Kidney (tissue), 14 donors: ENCODE data around the gene RBM23. TPM values are rescaled to one million over a fixed set of nuclear protein-coding genes. Genes with fewer than 3 reads are reported as not detected.

Experiments
- DNase-seq, 5 donors: peaks; one replicate each; pipeline ENCODE4 v3.0.0-alpha.2; 2013 to 2020
- FAIRE-seq: peaks from 2 replicates; lab custom pipeline; 2012; peaks lifted over from hg19 to GRCh38; lab: Jason Lieb, UNC
- H3K27ac ChIP-seq, 2 donors: one replicate each; pipeline ENCODE4 v1.7.0; 2013; ENCODE audit warnings: low read depth in 2 of 2, low read length in 2 of 2, inconsistent platforms in 1 of 2
- H3K27me3 ChIP-seq: one replicate; pipeline ENCODE4 v1.7.1; 2013; ENCODE audit warnings: low read length, inconsistent platforms; ENCODE audit not compliant: control insufficient read depth, insufficient read depth
- H3K36me3 ChIP-seq, 3 donors: one replicate each; pipeline versions ENCODE4 v1.7.0 to v1.7.1; 2013; ENCODE audit warnings: low read length in 3 of 3, control low read depth in 1 of 3, inconsistent platforms in 1 of 3; ENCODE audit not compliant: insufficient read depth in 3 of 3, control insufficient read depth in 2 of 3
- H3K4me1 ChIP-seq, 3 donors: one replicate each; pipeline versions ENCODE4 v1.7.0 to v1.7.1; 2013; ENCODE audit warnings: low read length in 3 of 3, inconsistent platforms in 1 of 3, low read depth in 1 of 3; ENCODE audit not compliant: control insufficient read depth in 2 of 3, insufficient read depth in 2 of 3
- H3K4me3 ChIP-seq, 3 donors: one replicate each; pipeline versions ENCODE4 v1.7.0 to v1.8.1; 2013; ENCODE audit warnings: low read length in 3 of 3, control low read depth in 1 of 3, inconsistent platforms in 1 of 3
- H3K9ac ChIP-seq, 3 donors: one replicate each; pipeline versions ENCODE4 v1.7.0 to v1.7.1; 2013; ENCODE audit warnings: low read length in 3 of 3, control low read depth in 1 of 3, inconsistent platforms in 1 of 3
- H3K9me3 ChIP-seq, 3 donors: one replicate each; pipeline versions ENCODE4 v1.7.0 to v1.7.1; 2013; ENCODE audit warnings: low read length in 3 of 3, control low read depth in 1 of 3, inconsistent platforms in 1 of 3; ENCODE audit not compliant: control insufficient read depth in 2 of 3, insufficient read depth in 1 of 3
- intact Hi-C: fragments of 100-400 bp; cut with DNase I; formaldehyde crosslinking; loops from one replicate; pipeline ENCODE4 v1.11.1; 2022
- polyA plus RNA-seq: library from polyadenylated mRNA; stranded (reverse); fragments of 350-450 nt; fragmentation: Illumina TruSeq; extraction: RNeasy Lipid Tissue Mini Kit (QIAGEN cat#74804); gene quantifications from one replicate; pipeline ENCODE4 v1.2.3, GENCODE V29; 2014; ENCODE audit warnings: low read depth, low replicate concordance; ENCODE audit not compliant: insufficient read depth
- total RNA-seq: library from RNA; stranded (reverse); fragmentation: NEBNext Ultra II Directional; extraction: Animal tissue kit (Norgen Biotek cat#: 25700); gene quantifications from one replicate; pipeline ENCODE4 v1.2.1, GENCODE V29; 2021
- TF ChIP-seq, protein P1 (sequence below): IDR thresholded peaks from 3 replicates; pipeline ENCODE4 v1.5.1; 2012; ENCODE audit warnings: mild to moderate bottlenecking, moderate library complexity, borderline replicate concordance; ENCODE audit not compliant: insufficient read depth; ENCODE audit errors: extremely low read depth
- donor health status: control.
- donor health status: control.
- donor health status: control.
- donor health status: control.
- donor health status: control.
- donor health status: DM: yes; HTN: yes; CAD: no.
- donor health status: Normal renal cell carcinoma (clear cell type).

RBM23 gene
- total and polyA plus RNA-seq, 2 donors from 2014 or later, result 44.8 to 93.6 TPM

DNA sequence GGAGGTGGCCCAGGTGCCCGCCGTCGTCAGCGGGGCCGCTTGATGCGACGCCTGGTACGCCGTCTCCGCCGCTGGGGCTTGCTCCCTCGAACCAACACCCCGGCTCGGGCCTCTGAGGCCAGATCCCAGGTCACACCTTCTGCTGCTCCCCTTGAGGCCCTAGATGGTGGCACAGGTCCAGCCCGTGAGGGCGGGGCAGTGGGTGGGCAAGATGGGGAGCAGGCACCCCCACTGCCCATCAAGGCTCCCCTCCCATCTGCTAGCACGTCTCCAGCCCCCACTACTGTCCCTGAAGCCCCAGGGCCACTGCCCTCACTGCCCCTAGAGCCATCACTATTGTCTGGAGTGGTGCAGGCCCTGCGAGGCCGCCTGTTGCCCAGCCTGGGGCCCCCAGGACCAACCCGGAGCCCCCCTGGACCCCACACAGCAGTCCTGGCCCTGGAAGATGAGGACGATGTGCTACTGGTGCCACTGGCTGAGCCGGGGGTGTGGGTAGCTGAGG is 41.9 kb downstream of the RBM23 start:
- intact Hi-C loops, result no loop called here

DNA sequence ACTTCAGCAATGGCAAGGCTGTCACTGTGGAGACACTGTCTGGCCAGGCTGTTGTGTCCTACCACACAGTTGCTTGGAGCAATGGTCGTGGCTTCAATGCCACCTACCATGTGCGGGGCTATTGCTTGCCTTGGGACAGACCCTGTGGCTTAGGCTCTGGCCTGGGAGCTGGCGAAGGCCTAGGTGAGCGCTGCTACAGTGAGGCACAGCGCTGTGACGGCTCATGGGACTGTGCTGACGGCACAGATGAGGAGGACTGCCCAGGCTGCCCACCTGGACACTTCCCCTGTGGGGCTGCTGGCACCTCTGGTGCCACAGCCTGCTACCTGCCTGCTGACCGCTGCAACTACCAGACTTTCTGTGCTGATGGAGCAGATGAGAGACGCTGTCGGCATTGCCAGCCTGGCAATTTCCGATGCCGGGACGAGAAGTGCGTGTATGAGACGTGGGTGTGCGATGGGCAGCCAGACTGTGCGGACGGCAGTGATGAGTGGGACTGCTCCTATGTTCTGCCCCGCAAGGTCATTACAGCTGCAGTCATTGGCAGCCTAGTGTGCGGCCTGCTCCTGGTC is 43.1 kb downstream of the RBM23 start:
- no peaks in the 10 kb centered on the region for H3K27me3 ChIP-seq
- no peak for FAIRE-seq
- intact Hi-C loops, result no loop called here
- no peak overlapping the region for H3K4me3 ChIP-seq
- TF ChIP-seq, protein P1, sequence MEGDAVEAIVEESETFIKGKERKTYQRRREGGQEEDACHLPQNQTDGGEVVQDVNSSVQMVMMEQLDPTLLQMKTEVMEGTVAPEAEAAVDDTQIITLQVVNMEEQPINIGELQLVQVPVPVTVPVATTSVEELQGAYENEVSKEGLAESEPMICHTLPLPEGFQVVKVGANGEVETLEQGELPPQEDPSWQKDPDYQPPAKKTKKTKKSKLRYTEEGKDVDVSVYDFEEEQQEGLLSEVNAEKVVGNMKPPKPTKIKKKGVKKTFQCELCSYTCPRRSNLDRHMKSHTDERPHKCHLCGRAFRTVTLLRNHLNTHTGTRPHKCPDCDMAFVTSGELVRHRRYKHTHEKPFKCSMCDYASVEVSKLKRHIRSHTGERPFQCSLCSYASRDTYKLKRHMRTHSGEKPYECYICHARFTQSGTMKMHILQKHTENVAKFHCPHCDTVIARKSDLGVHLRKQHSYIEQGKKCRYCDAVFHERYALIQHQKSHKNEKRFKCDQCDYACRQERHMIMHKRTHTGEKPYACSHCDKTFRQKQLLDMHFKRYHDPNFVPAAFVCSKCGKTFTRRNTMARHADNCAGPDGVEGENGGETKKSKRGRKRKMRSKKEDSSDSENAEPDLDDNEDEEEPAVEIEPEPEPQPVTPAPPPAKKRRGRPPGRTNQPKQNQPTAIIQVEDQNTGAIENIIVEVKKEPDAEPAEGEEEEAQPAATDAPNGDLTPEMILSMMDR, result no peak
- H3K36me3 ChIP-seq, result peaks cover 2 to 59% (median 37%) of the 10 kb centered on the region in 3 donors
- H3K4me1 ChIP-seq, result peaks cover 3 to 8% (median 6%) of the 10 kb centered on the region in 3 donors
- H3K27ac ChIP-seq, result no peak overlapping the region
- peak in 1 of 5 donors; percentile 68 for DNase-seq
- no peaks in the 10 kb centered on the region for H3K9me3 ChIP-seq
- no peak overlapping the region for H3K9ac ChIP-seq

More for the DNA sequence above, 41.9 kb downstream of the RBM23 start:
- DNase-seq (peak in 1 of 5 donors; percentile 67), FAIRE-seq (no peak)
- Histone ChIP-seq H3K36me3 (peaks cover 2 to 59% (median 37%) of the 10 kb centered on the region in 3 donors), H3K4me3 (no peak overlapping the region), H3K9me3 (no peaks in the 10 kb centered on the region), H3K27me3 (no peaks in the 10 kb centered on the region), H3K27ac (no peak overlapping the region), H3K9ac (no peak overlapping the region), H3K4me1 (peaks cover 0 to 8% (median 6%) of the 10 kb centered on the region in 3 donors)
- TF ChIP-seq, protein P1, result no peak

DNA sequence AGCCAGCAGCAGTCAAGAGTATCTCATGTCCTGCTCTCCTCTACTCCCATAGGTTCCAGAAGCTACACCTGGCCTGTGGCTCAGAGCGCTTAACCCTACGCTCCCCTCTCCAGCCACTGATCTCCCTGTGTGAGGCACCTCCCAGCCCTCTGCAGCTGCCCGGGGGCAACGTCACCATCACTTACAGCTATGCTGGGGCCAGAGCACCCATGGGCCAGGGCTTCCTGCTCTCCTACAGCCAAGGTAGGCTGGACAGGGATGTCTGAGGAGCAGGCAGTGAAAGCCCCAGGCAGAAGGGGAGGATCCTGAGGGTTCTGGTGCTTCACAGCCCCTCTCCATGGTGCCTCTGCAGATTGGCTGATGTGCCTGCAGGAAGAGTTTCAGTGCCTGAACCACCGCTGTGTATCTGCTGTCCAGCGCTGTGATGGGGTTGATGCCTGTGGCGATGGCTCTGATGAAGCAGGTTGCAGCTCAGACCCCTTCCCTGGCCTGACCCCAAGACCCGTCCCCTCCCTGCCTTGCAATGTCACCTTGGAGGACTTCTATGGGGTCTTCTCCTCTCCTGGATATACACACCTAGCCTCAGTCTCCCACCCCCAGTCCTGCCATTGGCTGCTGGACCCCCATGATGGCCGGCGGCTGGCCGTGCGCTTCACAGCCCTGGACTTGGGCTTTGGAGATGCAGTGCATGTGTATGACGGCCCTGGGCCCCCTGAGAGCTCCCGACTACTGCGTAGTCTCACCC is 43.8 kb downstream of the RBM23 start:
- H3K27ac ChIP-seq, result no peak overlapping the region
- DNase-seq (peak in 1 of 5 donors; percentile 47), FAIRE-seq (no peak)
- peaks cover 6 to 12% (median 6%) of the 10 kb centered on the region in 3 donors for H3K4me1 ChIP-seq
- no peaks in the 10 kb centered on the region for H3K9me3 ChIP-seq
- H3K36me3 ChIP-seq, result peaks cover 2 to 59% (median 37%) of the 10 kb centered on the region in 3 donors
- H3K27me3 ChIP-seq, result no peaks in the 10 kb centered on the region
- intact Hi-C loops, result no loop called here
- H3K9ac ChIP-seq, result no peak overlapping the region
- no peak overlapping the region for H3K4me3 ChIP-seq
- TF ChIP-seq, protein P1, result no peak
